Astrocyte of the cerebellum (primary cell): Measurements from ENCODE around the gene SLC25A33.
A peak's percentile ranks its signal among the peaks of the same experiment; 100 is the strongest.
"Not testable (repeated sequence)": the region's sequence is repeated elsewhere in the genome, so short reads cannot be mapped to it uniquely, and the experiment has no call there.

Experiments
- DNase-seq: peaks from one replicate; pipeline ENCODE4 v3.0.0-alpha.2; 2011; ENCODE audit warnings: low read depth
- H3K4me3 ChIP-seq: 2 replicates; pipeline ENCODE4 v1.5.1; 2011; ENCODE audit warnings: mild to moderate bottlenecking, low read depth, low read length, moderate library complexity
- in situ Hi-C: cut with HindIII; loops from 2 replicates; pipeline ENCODE4 v1.10.0; 2017; ENCODE audit warnings: low sequenced_read_pairs
- TF ChIP-seq, protein P1 (sequence below): IDR thresholded peaks from 2 replicates; pipeline ENCODE4 v1.5.1; 2012; ENCODE audit warnings: low read length, low read depth, moderate library complexity, mild to moderate bottlenecking; ENCODE audit errors: missing control alignments

The SLC25A33 gene

DNA sequence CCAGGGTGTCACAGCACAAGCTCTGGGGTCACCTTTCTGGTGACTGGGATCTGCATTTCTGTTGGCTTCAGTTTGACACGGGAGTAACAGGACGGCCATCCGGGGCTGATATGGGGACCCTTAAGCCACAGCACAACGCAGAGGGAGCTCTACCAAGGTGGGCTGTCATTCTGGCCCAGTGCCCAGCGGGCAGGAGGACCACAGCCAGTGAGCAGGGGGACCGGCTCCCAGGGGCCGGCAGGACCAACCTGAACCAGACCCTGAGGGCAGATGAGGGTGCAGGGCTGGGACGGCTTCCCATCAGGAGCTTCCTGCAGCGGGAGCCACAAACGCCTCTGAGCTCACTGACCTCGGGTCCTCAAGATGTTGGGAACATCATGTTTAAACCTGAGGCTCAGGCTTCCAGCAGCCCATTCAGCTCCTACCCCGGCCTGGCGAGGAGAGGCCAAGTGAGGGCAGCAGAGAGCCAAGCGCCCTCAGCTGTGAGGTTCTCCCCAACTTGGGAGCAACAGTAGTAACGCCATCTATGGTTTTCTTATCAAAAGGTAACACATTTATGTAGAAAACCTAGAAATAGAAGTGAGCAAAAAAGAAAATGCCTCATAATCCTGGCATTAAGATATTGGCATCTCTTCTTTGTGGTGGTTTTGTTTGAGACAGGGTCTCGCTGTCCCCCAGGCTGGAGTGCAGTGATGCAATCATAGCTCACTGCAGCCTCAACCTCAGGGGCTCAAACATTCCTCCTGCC lies 76.2 kb downstream of the SLC25A33 start:
- no peak for DNase-seq
- in situ Hi-C loops, result no loop called here
- TF ChIP-seq, protein P1, sequence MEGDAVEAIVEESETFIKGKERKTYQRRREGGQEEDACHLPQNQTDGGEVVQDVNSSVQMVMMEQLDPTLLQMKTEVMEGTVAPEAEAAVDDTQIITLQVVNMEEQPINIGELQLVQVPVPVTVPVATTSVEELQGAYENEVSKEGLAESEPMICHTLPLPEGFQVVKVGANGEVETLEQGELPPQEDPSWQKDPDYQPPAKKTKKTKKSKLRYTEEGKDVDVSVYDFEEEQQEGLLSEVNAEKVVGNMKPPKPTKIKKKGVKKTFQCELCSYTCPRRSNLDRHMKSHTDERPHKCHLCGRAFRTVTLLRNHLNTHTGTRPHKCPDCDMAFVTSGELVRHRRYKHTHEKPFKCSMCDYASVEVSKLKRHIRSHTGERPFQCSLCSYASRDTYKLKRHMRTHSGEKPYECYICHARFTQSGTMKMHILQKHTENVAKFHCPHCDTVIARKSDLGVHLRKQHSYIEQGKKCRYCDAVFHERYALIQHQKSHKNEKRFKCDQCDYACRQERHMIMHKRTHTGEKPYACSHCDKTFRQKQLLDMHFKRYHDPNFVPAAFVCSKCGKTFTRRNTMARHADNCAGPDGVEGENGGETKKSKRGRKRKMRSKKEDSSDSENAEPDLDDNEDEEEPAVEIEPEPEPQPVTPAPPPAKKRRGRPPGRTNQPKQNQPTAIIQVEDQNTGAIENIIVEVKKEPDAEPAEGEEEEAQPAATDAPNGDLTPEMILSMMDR, result peak; percentile 84
- H3K4me3 ChIP-seq, result no peak overlapping the region

DNA sequence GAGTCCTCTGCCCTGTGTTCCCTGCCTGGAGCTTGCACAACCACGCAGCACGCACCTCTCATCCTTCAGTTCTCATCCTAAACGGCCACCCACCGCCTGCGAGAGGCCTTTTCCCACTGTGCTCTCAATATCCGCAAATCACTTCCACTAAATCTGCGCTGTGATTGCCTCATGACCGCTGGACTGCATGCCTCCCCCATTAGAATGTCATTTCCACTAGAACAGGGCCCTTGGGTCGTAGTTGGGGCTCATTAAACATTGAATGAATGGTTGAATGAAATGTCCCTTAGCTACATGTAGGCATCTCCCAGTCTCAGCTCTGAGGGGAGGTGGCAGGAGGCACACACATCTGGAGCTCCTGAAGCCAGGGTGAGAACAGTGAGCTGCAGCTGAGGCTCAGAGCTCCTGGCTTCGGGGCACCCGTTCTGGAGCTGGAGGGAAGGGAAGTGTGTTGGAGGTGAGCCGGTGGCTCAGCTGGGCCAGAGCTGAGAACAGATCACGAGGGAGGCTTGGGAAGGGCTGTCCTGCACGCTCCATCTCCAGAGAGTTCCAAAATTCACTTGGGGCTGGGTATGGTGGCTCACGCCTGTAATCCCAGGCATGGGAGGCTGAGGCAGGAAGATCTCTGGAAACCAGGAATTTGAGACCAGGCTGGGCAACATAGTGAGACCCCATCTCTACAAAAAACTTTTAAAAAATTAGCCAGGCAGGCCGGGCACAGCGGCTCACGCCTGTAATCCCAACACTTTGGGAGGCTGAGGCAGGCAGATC lies 79.8 kb downstream of the SLC25A33 start:
- TF ChIP-seq, protein P1, result no peak
- in situ Hi-C loops, result no loop called here

DNA sequence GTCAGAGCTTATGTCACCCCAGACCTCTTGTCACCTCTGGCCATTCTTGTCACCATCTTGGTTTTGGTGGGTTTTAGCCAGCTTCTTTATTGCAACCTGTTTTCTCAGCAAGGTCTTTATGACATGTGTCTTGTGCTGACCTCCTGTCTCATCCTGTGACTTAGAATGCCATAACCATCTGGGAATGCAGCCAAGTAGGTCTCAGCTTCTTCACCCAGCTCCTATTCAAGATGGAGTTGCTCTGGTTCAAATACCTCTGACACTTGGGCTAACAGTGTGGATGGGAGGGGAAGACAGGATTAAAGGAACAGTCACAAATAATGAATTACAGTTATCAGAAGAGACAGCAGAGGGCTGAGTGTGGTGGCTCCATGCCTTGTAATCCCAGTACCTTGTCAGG lies 81.8 kb downstream of the SLC25A33 start:
- H3K4me3 ChIP-seq, result no peak overlapping the region
- no peak for DNase-seq
- in situ Hi-C loops, result no loop called here
- TF ChIP-seq, protein P1, result no peak

More for the DNA sequence above, 79.8 kb downstream of the SLC25A33 start:
- no peak for DNase-seq
- no peak overlapping the region for H3K4me3 ChIP-seq

DNA sequence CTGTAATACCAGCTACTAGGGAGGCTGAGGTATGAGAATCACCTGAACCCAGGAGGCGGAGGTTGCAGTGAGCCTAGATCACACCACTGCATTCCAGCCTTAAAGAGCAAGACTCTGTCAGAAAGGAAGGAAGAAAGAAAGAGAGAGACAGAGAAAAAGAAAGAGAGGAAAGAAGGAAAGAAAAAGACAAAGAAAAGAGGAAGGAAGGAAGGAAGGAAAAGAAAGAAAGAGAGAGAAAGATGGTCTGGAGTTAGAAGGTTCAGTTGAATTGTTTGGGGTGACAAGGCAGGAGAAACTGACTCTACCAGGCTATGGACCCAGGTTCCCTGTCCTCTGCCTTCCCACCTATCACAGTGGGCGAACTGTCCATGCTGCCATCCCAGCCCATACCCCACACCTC lies 84.8 kb downstream of the SLC25A33 start:
- no peak for DNase-seq
- in situ Hi-C loops, result no loop called here
- TF ChIP-seq, protein P1, result no peak
- no peak overlapping the region for H3K4me3 ChIP-seq

DNA sequence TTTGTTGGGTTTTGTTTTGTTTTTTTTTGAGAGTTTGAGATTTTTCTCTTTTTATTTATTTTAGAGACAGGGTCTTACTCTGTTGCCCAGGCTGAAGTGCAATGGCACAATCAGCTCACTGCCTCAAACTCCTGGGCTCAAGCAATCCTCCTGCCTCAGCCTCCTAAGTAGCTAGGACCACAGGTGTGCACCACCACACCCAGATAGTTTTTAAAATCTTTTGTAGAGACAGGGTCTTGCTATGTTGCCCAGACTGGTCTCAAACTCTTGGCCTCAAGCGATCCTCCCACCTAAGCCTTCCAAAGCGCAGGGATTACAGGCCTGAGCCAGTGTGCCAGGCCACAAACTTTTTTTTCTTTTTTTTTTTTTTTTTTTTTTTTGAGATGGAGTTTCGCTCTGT lies 85.8 kb downstream of the SLC25A33 start:
- H3K4me3 ChIP-seq, DNase-seq: not testable (repeated sequence)
- in situ Hi-C loops, result loop anchor here (25.0 kb wide), 1 partner anchor 187 kb away; the partner anchor contains the start of gene CLSTN1

DNA sequence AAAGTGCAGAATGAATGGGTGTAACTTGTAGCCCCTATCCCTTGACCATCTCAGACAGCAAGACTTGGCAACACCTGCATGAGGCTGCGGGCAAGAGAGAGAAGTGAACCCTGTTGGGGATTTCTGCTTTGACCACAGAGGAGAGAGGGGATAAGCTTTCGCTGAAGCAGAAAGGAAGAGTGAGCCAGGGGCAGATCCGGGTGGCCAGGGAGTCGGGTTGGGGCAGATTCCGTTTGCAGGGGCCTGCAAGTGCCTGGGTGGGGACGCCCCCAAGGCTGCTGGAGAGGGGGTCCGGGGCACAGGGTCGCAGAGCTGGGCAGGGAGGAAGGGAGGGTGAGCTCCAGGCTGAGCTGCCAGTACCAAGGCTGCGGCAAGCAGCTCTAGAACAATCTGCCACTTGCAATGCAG lies 86.9 kb downstream of the SLC25A33 start:
- in situ Hi-C loops, result loop anchor here (25.0 kb wide), 1 partner anchor 186 kb away; the partner anchor contains the start of gene CLSTN1
- no peak overlapping the region for H3K4me3 ChIP-seq
- no peak for DNase-seq
- TF ChIP-seq, protein P1, result no peak
